PC-3 (cell line): ENCODE data around the gene FBXO4. TPM values are rescaled to one million over a fixed set of nuclear protein-coding genes. Genes with fewer than 3 reads are reported as not detected.
A peak's percentile ranks its signal among the peaks of the same experiment; 100 is the strongest.

Experiments
- ATAC-seq: fragments of 200-7000 bp; cut with Tn5 transposase; 2 replicates; pipeline ENCODE4 v1.9.1; 2020; ENCODE audit warnings: mild to moderate bottlenecking, moderate library complexity
- BruUV-seq: library from RNA; stranded (reverse); fragments of 400-500 nt; replicated peaks from 2 replicates; lab custom pipeline; 2021; lab: Mats Ljungman, UMichigan
- CTCF ChIA-PET: fragments of 300-600 bp; sonication (Branson Sonifier 250); formaldehyde crosslinking; loops from one replicate; lab custom pipeline; 2022; ENCODE audit warnings: antibody characterized with exemption; lab: Charles Lee
- POLR2A ChIA-PET: fragments of 300-600 bp; sonication (Branson Sonifier 250); formaldehyde crosslinking; loops from one replicate; lab custom pipeline; 2022; ENCODE audit warnings: antibody characterized with exemption; ENCODE audit not compliant: unreplicated experiment; lab: Charles Lee
- DNase-seq: peaks from one replicate; pipeline ENCODE4 v3.0.0-alpha.2; 2015
- H2AFZ ChIP-seq: fragments of 300-600 bp; sonication (generic); 2 replicates; pipeline ENCODE4 v1.6.0; 2016; ENCODE audit warnings: antibody characterized with exemption, low read length
- H3F3A ChIP-seq: fragments of 300-600 bp; sonication (generic); one replicate; pipeline ENCODE4 v1.6.0; 2017; ENCODE audit warnings: antibody characterized with exemption, low read length, control low read depth, mild to moderate bottlenecking; ENCODE audit not compliant: unreplicated experiment
- H3K27ac ChIP-seq: fragments of 300-600 bp; sonication (generic); 2 replicates; pipeline ENCODE4 v1.5.1; 2016; ENCODE audit warnings: mild to moderate bottlenecking, low read length
- H3K27me3 ChIP-seq: fragments of 300-600 bp; sonication (generic); 2 replicates; pipeline ENCODE4 v1.6.1; 2016; ENCODE audit warnings: low read length, mixed read lengths
- H3K36me3 ChIP-seq: fragments of 300-600 bp; sonication (generic); 2 replicates; pipeline ENCODE4 v1.6.1; 2016; ENCODE audit warnings: low read depth, mixed run types, low read length, mixed read lengths
- H3K4me1 ChIP-seq: fragments of 300-600 bp; sonication (generic); 2 replicates; pipeline ENCODE4 v1.5.1; 2016; ENCODE audit warnings: low read length; ENCODE audit not compliant: insufficient read depth
- H3K4me2 ChIP-seq: fragments of 300-600 bp; sonication (generic); 2 replicates; pipeline ENCODE4 v1.6.0; 2016; ENCODE audit warnings: low read length
- H3K4me3 ChIP-seq: fragments of 300-600 bp; sonication (generic); 2 replicates; pipeline ENCODE4 v1.5.1; 2016; ENCODE audit warnings: mild to moderate bottlenecking, low read length, mixed read lengths
- H3K79me2 ChIP-seq: fragments of 300-600 bp; sonication (generic); 2 replicates; pipeline ENCODE4 v1.6.1; 2017; ENCODE audit warnings: low read length, mixed read lengths
- H3K9ac ChIP-seq: fragments of 300-600 bp; sonication (generic); 2 replicates; pipeline ENCODE4 v1.6.0; 2016; ENCODE audit warnings: mild to moderate bottlenecking, low read length
- H3K9me2 ChIP-seq: fragments of 300-600 bp; sonication (generic); replicated peaks from 2 replicates; pipeline ENCODE4 v1.6.1; 2016; ENCODE audit warnings: mixed run types, low read length, mixed read lengths
- H3K9me3 ChIP-seq: fragments of 300-600 bp; sonication (generic); 2 replicates; pipeline ENCODE4 v1.6.1; 2016; ENCODE audit warnings: low read length, mixed read lengths
- H4K20me1 ChIP-seq: fragments of 300-600 bp; sonication (generic); 2 replicates; pipeline ENCODE4 v1.6.1; 2016; ENCODE audit warnings: low read length, mixed read lengths
- CTCF ChIP-seq: fragments of 300-600 bp; sonication (generic); conservative IDR thresholded peaks from 2 replicates; pipeline ENCODE4 v1.5.1; 2017; ENCODE audit warnings: antibody characterized with exemption, low read depth, mild to moderate bottlenecking, low read length
- EZH2 ChIP-seq: fragments of 300-600 bp; sonication (generic); IDR thresholded peaks from one replicate; pipeline ENCODE4 v1.6.1; 2017; ENCODE audit warnings: antibody characterized with exemption, mild to moderate bottlenecking, low read length; ENCODE audit not compliant: unreplicated experiment
- EZH2phosphoT487 ChIP-seq: fragments of 300-600 bp; sonication (generic); IDR thresholded peaks from 2 replicates; pipeline ENCODE4 v1.6.1; 2018; ENCODE audit warnings: mild to moderate bottlenecking, antibody characterized with exemption, low read length, borderline replicate concordance
- intact Hi-C: fragments of 100-400 bp; cut with micrococcal nuclease; formaldehyde crosslinking; loops from 2 replicates; pipeline ENCODE4 v1.9.0; 2023
- total RNA-seq: library from RNA; depleted of rRNA; stranded (reverse); fragments of >200 nt; gene quantifications from 2 replicates; pipeline ENCODE4 v1.2.3, GENCODE V29; 2014

Gene FBXO4
- total RNA-seq, 1 experiment from 2014 or later, result 18.1 TPM

- Histone ChIP-seq H3K4me3 (no peak overlapping the region), H4K20me1 (no peaks in the 10 kb centered on the region), H3F3A (no peaks in the 10 kb centered on the region), H3K27ac (no peak overlapping the region), H3K79me2 (no peaks in the 10 kb centered on the region), H2AFZ (no peak overlapping the region), H3K36me3 (no peaks in the 10 kb centered on the region), H3K4me2 (no peak overlapping the region), H3K9me2 (no peaks in the 10 kb centered on the region), H3K4me1 (peaks cover 7% of the 10 kb centered on the region), H3K9ac (no peak overlapping the region), H3K27me3 (no peaks in the 10 kb centered on the region), H3K9me3 (no peaks in the 10 kb centered on the region)
- DNase-seq (no peak), ATAC-seq (no peak)
- TF ChIP-seq EZH2phosphoT487 (no peak), EZH2 (no peak), CTCF (no peak)
- POLR2A ChIA-PET, result no interaction called here
- intact Hi-C loops, result no loop called here
- BruUV-seq, result no TSS peak
- CTCF ChIA-PET, result no interaction called here
These were observed 28.9 kb upstream of the FBXO4 start for GRCh38 chr5:41896230-41896629.

- Histone ChIP-seq H4K20me1 (no peaks in the 10 kb centered on the region), H3K36me3 (0 out of 2 replicates have a peak, but pooled peaks cover 1% of the 10 kb centered on the region), H3K9ac (peak overlapping the region; percentile 9; the same call in 1 of the 2 replicates), H3K4me2 (peak overlapping the region; percentile 87), H3K27ac (no peak overlapping the region), H3F3A (no peaks in the 10 kb centered on the region), H3K27me3 (no peaks in the 10 kb centered on the region), H2AFZ (peak overlapping the region; percentile 70), H3K9me3 (no peaks in the 10 kb centered on the region), H3K4me3 (peak overlapping the region; percentile 78), H3K79me2 (peaks cover 28% of the 10 kb centered on the region), H3K9me2 (no peaks in the 10 kb centered on the region), H3K4me1 (peaks cover 18% of the 10 kb centered on the region)
- intact Hi-C loops, result no loop called here
- ATAC-seq (no peak), DNase-seq (no peak)
- CTCF ChIA-PET, result interaction anchor here (0.7 to 1.4 kb wide), 3 partner anchors 47 to 154 kb away, joined by 3 to 7 read pairs (median 5); no protein-coding TSS in a partner anchor
- POLR2A ChIA-PET, result interaction anchor here (0.5 to 1.2 kb wide), 5 partner anchors 27 to 1519 kb away, joined by 3 to 4 read pairs (median 3); no protein-coding TSS in a partner anchor
- no peak for TF ChIP-seq EZH2phosphoT487
- no peak for TF ChIP-seq EZH2
- no peak for TF ChIP-seq CTCF
- TSS peak; percentile 99 for BruUV-seq
These were observed 21.6 kb upstream of the FBXO4 start for GRCh38 chr5:41903382-41903891.
